GM19455 (cell line): Measurements from ENCODE around the gene TMEM223.
A peak's percentile ranks its signal among the peaks of the same experiment; 100 is the strongest.
"Not testable (repeated sequence)": the region's sequence is repeated elsewhere in the genome, so short reads cannot be mapped to it uniquely, and the experiment has no call there.

Source experiments
- ATAC-seq: cut with Tn5 transposase; IDR thresholded peaks from one replicate; pipeline ENCODE4 v1.9.1; 2021; ENCODE audit not compliant: unreplicated experiment

The TMEM223 gene

DNA sequence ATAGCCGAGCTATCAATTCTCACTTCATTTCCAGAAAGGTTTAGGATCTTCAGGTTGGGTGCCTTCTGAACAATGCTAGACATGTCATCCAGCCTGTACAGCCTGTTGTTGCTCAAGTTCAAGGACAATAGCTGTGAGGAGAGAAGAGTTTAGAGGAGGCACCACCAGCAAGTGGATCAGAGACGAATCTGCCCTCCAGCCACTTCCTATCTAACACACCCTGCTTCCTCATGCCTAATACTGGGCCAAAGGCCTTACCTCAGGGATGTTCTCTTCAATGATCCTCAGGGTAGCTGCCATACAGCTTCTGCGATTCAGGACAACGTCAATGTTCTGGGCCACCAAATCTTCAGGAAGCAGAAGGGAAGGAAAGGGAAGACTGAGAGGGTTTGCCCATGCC, 9.3 kb upstream of the TMEM223 start:
- no peak for ATAC-seq

- ATAC-seq: no peak
Observed at GRCh38 chr11:62799486-62799885, 7.7 kb upstream of the TMEM223 start.

- no peak for ATAC-seq
Observed at GRCh38 chr11:62796281-62796680, 4.5 kb upstream of the TMEM223 start.

DNA sequence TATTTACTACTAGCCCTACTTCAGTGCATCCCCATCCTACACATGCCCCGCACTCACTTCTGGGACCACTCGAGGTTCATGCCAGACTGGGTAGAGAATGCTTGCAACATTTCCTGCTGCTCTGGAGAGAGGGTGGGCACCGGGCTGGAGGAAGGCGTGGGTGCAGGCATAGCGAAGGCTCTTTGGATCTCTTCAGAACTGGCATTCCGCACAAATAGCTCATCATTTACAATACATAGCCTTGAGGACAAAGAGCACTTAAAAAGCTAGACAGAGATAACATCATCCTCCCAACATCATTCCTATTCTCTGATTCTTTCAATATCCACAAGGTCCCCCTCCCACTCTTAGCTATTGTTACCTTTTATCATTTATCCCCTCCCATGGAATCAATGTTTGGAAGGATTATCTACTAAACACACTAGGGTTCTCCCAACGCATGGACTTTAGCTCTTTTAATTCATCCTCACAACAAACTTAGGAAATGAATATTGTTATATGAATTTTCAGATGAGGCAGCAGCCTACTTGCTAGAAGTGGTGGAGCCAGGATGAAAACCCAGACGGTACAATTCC, 2.5 kb upstream of the TMEM223 start:
- no peak for ATAC-seq

DNA sequence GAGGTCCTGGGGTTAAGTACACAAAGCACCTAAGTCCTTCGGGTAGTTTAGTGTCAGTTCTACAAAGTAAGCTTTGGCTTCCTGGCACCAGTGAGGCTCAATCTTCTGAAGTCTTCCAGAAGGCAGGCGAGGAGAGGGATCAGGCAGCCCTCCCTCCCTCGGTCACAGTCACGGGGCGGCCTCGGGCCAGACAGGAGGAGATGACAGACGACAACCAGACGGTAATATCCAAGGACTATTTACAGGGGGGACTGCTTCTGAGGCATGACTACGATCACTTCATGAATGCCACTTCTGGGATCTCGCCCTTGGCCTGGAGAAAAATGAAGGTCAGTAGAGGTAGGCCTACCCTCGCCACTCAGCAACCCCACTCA, 383 bp upstream of the TMEM223 start:
- ATAC-seq: no peak

DNA sequence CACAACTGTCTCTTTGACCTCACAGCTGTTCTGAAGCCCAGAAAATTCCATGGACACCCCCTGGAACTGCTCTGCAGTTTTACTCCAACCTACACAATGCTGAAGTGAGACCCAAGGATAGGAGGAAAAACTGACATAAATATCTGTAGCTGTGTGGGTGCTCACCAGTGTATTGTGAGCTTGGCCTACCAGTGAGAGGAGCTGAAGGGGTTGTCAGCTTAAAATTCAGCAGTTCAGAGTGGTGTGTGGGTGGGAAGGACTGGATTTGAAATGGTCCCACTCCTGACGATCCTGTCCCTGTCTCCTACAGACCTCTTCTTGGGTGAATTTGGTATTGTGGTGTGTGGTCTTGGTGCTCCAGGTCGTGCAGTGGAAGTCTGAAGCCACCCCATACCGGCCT, 2.2 kb downstream of the TMEM223 start:
- no peak for ATAC-seq

GRCh38 chr11:62788991-62789390, 2.8 kb downstream of the TMEM223 start:
- no peak for ATAC-seq

DNA sequence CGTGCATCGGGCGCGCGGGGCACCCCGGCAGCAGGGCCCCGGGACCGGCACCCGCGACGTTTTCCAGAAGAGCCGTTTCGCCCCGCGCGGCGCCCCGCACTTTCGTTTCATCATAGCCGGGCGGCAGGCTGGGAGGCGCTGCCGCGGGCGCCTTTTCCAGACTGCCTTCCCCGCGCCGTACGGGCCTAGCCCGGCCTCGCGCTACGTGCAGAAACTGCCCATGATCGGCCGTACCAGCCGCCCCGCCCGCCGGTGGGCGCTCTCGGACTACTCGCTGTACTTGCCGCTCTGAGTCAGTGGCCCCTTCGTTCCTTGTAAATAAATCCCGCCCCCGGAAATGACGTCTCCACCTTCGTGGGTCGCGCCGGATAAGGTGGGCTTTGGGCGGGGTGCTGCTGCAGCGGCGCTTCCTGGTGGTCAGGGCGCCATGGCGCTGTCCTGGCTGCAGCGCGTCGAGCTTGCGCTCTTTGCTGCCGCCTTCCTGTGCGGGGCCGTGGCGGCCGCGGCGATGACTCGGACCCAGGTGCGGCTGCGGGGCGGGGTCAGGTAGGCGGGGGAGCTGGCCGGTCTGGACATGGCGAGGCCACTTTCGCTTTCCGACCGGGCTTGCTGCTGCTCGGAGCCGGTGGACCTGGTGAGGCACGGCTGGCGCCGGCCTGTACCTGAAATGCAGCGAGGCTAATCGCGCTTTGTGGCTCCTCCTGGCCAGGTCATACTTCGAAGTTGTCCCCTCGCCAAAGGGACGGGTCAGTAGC, 4.6 kb downstream of the TMEM223 start, which contains the start of gene TMEM179B:
Gene TMEM179B, plus strand, starts transcription at position 398 of the 755 bp plus-strand sequence. Its CDS starts 30 bp downstream, at position 428.
- peak; percentile 70 for ATAC-seq

DNA sequence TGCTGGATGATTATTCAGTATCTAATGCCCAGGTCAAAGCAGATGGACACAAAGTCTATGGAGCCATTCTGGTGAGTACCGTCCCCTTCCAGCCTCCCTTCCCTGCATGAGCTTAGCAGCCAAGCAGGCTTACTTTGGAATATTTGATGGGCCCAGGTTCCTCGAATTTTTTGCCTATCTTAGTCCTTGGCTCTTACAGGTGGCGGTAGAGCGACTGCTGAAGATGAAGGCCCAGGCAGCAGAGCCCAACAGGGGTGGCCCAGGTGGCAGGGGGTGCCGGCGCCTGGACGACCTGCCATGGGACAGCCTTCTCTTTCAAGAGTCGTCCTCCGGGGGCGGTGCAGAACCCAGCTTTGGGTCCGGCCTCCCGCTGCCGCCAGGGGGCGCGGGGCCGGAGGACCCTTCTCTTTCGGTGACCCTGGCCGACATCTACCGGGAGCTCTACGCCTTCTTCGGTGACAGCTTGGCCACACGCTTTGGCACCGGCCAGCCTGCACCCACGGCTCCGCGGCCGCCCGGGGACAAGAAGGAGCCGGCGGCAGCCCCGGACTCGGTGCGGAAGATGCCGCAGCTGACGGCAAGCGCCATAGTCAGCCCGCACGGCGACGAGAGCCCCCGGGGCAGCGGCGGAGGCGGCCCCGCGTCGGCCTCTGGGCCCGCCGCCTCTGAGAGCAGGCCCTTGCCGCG, 5.3 kb downstream of the TMEM223 start:
- ATAC-seq: peak; percentile 76

DNA sequence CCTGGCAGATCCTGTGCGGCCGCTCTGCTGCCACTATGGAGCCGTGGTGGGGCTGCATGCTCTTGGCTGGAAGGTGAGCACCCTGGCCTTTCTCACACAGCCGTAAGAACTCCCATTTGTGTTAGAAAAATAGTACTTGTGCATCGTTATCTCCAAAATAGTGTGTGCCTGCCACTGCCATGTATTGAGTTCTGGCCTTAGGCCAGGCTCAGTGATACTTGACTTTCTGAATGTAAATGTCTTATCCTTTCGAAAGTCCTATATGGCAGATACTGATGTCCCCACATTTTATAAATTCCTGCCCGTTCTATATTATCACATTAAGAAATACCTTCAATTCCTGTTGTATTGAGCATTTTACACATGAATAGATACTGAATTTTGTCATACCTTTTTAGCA, 9.1 kb downstream of the TMEM223 start:
- no peak for ATAC-seq

GRCh38 chr11:62778441-62778840, 13.4 kb downstream of the TMEM223 start:
- no peak for ATAC-seq

DNA sequence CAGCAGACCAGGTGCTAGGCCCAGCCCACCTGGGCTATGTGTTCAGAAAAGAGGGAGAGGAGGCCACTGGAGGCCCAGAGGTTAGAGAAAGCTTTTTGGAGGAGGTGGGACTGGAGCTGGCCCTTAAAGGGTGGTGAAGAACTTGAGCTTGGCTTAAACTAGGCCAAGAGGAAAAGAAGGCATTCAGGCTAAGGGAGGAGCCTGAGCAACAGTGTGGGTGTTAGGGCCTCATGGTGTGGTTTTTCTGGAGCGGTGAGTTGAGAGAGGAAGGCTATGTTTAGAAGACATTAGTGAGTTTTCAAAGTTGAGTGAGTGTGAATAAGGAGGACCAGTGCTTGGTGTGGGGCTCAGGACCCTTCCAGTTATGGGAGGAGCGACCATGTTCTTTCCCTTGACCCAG, 14.4 kb downstream of the TMEM223 start:
- no peak for ATAC-seq

- ATAC-seq: no peak
Observed at GRCh38 chr11:62775646-62776045, 16.2 kb downstream of the TMEM223 start.

DNA sequence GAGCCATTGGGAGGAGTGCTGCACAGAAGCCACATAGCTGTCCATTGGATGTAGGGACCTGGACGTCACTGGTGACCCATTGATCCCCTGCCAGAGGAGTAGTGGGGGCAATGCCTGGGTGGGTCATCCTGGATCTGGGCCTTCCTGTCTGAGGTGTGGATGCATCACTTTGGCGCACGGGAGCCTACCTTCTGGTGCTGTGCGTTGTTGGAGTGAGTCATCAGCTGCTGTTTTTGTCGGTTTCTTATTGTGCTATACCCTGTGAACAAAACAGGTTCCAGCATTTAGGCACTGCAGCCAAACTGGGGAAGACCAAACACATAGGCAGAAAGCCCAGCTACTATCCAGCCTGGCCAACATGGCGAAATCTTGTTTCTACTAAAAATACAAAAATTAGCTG, 17.4 kb downstream of the TMEM223 start:
- ATAC-seq: no peak

DNA sequence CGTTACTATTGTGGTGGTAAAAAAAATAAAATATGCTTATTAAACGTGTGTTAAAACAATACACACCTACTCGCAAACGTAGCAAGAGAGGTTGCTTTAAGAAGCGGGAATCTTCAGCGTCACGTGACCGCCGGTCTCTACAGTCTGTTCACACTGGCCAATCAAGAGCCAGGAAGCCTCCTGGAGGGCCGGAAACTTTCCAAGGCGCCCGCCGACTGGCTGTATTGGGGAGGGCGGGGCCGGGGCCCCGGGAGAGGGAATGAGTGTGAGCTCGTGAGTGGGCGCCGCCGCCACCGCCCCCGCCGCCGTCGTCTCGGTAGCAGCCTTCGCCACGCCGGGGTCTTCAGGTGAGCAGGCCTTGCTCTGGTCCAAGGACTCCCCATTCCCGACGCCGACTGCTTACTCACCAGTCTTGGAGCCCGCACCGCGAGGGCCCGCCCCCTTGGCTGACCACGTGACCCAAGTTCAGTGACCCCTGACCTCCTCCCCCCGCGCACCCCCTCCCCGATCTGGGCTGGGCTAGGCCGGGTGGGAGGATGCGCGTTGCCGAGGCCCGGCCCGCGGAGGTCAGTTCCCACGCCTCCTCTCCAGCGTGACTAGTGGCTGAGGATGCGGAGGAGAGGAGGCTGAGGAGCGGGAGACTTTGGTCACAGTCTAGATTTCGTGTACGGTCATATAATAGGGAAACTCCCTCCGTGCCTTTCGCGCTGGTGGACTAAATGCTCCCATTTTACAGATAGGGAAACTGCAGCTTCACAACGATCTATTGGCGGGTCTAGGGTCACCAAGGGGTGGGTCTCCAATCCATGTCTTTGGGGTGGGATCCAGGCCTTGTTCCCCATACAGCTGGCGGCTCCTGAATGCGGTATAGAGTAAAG, 20.4 kb downstream of the TMEM223 start, which contains the start of gene TAF6L:
Gene TAF6L, plus strand, starts transcription at position 253 of the 878 bp plus-strand sequence. CDS start 4,388 bp downstream, outside the sequence.
- peak; percentile 75 for ATAC-seq

DNA sequence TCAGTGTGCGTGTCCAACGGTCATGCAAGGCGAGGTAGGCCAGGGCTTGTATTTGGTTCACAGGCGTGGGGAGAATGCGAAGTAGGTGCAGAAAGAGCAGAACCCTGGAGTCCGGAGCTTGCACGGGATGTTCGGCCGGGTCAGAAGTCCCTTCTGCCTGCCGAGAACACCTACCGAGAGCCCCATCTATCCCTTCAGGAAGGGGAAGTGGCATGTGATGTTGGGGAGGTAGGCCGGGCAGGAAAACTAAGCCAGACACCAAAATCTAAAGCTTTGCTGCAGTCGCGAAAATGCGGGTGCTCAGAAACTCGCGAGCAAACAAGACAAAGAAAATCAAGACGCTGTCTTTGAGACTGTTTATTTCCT, 21.0 kb downstream of the TMEM223 start:
- ATAC-seq: no peak

DNA sequence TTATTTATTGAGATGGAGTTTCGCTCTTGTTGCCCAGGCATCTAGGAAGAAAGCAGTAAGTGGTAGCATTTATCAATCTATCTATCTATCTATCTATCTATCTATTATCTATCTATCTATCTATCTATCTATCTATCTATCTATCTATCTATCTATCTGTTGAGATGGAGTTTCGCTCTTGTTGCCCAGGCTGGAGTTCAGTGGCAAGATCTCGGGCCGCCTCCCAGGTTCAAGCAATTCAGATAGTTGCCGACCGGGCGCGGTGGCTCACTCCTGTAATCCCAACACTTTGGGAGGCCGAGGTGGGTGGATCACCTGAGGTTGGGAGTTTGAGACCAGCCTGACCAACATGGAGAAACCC, 31.0 kb downstream of the TMEM223 start:
- not testable (repeated sequence) for ATAC-seq

- no peak for ATAC-seq
Observed at GRCh38 chr11:62757846-62758788, 33.7 kb downstream of the TMEM223 start.

DNA sequence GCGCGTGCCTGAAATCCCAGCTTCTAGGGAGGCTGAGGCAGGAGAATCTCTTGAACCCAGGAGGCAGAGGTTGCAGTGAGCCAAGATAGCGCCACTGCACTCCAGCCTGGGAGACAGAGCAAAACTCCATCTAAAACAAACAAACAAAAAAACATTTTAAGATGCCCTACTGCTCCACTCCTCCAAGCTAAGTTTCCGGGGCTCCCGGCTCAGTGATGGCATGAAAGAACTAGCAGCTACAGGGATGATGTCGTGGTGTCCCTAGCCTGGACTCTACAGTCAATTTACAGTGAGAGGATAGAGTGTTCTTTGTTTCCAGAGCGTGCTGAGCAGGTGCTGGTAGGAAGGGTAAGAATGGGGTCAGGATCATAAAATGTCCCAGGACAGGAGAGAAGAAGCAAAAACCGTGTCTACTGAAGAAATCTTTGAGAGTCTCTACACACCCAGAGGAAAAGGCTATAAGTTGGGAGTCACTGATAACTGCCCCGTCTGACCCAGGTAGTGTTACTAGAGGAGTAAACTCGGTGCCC, 36.7 kb downstream of the TMEM223 start:
- ATAC-seq: no peak
